OCI-LY3 (cell line): ENCODE data around the gene ZNF599.
A peak's percentile ranks its signal among the peaks of the same experiment; 100 is the strongest.

Experiments used
- H2AFZ ChIP-seq: fragments of 200-600, 300-600 bp; shearing (Covaris generic); 2 replicates; pipeline ENCODE4 v1.6.0; 2014; ENCODE audit warnings: antibody characterized with exemption, low read depth, low read length
- H3K27ac ChIP-seq: fragments of 200-600, 300-600 bp; sonication (generic); 2 replicates; pipeline ENCODE4 v1.5.1; 2014; ENCODE audit warnings: mild to moderate bottlenecking, low read length, moderate library complexity, mixed read lengths
- H3K27me3 ChIP-seq: fragments of 200-600, 300-600 bp; sonication (generic); 2 replicates; pipeline ENCODE4 v1.6.1; 2014; ENCODE audit warnings: low read depth, low read length, mixed read lengths
- H3K36me3 ChIP-seq: fragments of 200-600, 300-600 bp; sonication (generic); replicated peaks from 2 replicates; pipeline ENCODE3; 2014; ENCODE audit warnings: low read depth, low read length, mixed read lengths
- H3K4me1 ChIP-seq: fragments of 300-600, 200-600 bp; sonication (generic); 2 replicates; pipeline ENCODE4 v1.6.1; 2014; ENCODE audit warnings: low read length, mixed read lengths
- H3K4me2 ChIP-seq: fragments of 200-600, 300-600 bp; sonication (generic); 2 replicates; pipeline ENCODE4 v1.6.1; 2014; ENCODE audit warnings: low read length, mixed read lengths
- H3K4me3 ChIP-seq: fragments of 300-600, 200-600 bp; sonication (generic); 2 replicates; pipeline ENCODE4 v1.5.1; 2014; ENCODE audit warnings: antibody characterized with exemption, mild to moderate bottlenecking, low read length, moderate library complexity
- H3K79me2 ChIP-seq: fragments of 300-600, 200-600 bp; shearing (Covaris generic); 2 replicates; pipeline ENCODE4 v1.6.1; 2014; ENCODE audit warnings: mild to moderate bottlenecking, low read length, mixed read lengths
- H3K9ac ChIP-seq: fragments of 300-600, 200-600 bp; shearing (Covaris generic); 2 replicates; pipeline ENCODE4 v1.6.0; 2014; ENCODE audit warnings: mild to moderate bottlenecking, low read length, moderate library complexity
- H3K9me3 ChIP-seq: fragments of 200-600, 300-600 bp; shearing (Covaris generic); 2 replicates; pipeline ENCODE4 v1.6.1; 2014; ENCODE audit warnings: low read length, mixed read lengths; ENCODE audit not compliant: insufficient read depth
- H4K20me1 ChIP-seq: fragments of 200-600, 300-600 bp; sonication (generic); 2 replicates; pipeline ENCODE4 v1.6.1; 2016; ENCODE audit warnings: low read length, mixed read lengths; ENCODE audit not compliant: insufficient read depth
- EZH2phosphoT487 ChIP-seq: fragments of 200-600 bp; shearing (Covaris generic); IDR thresholded peaks from 2 replicates; pipeline ENCODE4 v1.6.1; 2018; ENCODE audit warnings: antibody characterized with exemption, mixed run types, low read depth
- TF ChIP-seq, protein P1 (sequence below): fragments of 200-600, 300-600 bp; sonication (generic); IDR thresholded peaks from 2 replicates; pipeline ENCODE4 v1.5.1; 2014; ENCODE audit warnings: antibody characterized with exemption, low read length, low read depth

Gene ZNF599

DNA sequence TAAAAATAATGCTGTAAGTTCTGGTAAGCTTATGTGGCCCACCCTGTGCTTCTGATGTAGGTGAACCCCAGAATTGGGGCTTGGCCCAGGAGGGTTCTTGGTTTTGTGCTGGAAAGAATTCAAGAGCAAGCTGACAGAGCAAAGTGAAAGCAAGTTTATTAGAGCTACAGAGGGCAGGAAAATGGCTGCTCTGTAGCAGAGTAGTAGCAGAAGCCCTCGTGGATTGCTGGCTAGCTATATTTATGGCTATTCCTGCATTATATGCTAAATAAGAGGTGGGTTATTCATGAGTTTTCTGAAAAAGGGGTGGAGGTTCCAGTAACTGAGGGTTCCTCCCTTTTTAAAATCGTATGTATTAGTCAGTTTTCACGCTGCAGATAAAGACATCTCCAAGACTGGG is 20.6 kb upstream of the ZNF599 start:
- no peaks in the 10 kb centered on the region for H3K4me1 ChIP-seq
- 0 out of 2 replicates have a peak overlapping the region, but pooled peaks have one; percentile 39 for H2AFZ ChIP-seq
- H3K27ac ChIP-seq, result no peak overlapping the region
- H3K27me3 ChIP-seq, result no peaks in the 10 kb centered on the region
- H3K4me3 ChIP-seq, result no peak overlapping the region
- no peaks in the 10 kb centered on the region for H3K79me2 ChIP-seq
- no peaks in the 10 kb centered on the region for H3K36me3 ChIP-seq
- no peaks in the 10 kb centered on the region for H3K9me3 ChIP-seq
- H4K20me1 ChIP-seq, result no peaks in the 10 kb centered on the region
- H3K9ac ChIP-seq, result no peak overlapping the region
- TF ChIP-seq, protein P1, sequence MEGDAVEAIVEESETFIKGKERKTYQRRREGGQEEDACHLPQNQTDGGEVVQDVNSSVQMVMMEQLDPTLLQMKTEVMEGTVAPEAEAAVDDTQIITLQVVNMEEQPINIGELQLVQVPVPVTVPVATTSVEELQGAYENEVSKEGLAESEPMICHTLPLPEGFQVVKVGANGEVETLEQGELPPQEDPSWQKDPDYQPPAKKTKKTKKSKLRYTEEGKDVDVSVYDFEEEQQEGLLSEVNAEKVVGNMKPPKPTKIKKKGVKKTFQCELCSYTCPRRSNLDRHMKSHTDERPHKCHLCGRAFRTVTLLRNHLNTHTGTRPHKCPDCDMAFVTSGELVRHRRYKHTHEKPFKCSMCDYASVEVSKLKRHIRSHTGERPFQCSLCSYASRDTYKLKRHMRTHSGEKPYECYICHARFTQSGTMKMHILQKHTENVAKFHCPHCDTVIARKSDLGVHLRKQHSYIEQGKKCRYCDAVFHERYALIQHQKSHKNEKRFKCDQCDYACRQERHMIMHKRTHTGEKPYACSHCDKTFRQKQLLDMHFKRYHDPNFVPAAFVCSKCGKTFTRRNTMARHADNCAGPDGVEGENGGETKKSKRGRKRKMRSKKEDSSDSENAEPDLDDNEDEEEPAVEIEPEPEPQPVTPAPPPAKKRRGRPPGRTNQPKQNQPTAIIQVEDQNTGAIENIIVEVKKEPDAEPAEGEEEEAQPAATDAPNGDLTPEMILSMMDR, result no peak
- no peak for TF ChIP-seq EZH2phosphoT487
- H3K4me2 ChIP-seq, result no peak overlapping the region

DNA sequence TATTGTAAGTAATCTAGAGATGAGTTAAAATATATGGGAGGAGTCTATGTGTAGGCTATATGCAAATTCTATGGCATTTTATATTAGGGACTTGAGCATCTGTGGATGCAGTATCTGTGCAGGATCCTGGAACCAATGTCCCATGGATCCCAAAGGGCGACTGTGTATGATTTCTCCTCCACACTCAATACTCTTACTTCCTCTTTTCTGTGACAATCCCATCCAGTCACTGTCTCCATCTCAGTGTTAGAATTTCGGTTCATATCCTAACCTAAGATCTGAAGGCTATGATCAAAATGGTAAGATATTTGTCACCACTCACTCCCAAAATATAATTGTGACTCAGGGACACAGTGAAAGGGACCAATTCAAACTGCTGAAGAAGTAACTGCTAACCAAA is 15.1 kb upstream of the ZNF599 start:
- Histone ChIP-seq H3K27ac (no peak overlapping the region), H3K36me3 (no peaks in the 10 kb centered on the region), H3K27me3 (no peaks in the 10 kb centered on the region), H3K4me2 (no peak overlapping the region), H3K4me1 (no peaks in the 10 kb centered on the region), H4K20me1 (no peaks in the 10 kb centered on the region), H3K79me2 (no peaks in the 10 kb centered on the region), H3K9ac (no peak overlapping the region), H3K9me3 (no peaks in the 10 kb centered on the region), H3K4me3 (no peak overlapping the region), H2AFZ (no peak overlapping the region)
- TF ChIP-seq, protein P1, result no peak

DNA sequence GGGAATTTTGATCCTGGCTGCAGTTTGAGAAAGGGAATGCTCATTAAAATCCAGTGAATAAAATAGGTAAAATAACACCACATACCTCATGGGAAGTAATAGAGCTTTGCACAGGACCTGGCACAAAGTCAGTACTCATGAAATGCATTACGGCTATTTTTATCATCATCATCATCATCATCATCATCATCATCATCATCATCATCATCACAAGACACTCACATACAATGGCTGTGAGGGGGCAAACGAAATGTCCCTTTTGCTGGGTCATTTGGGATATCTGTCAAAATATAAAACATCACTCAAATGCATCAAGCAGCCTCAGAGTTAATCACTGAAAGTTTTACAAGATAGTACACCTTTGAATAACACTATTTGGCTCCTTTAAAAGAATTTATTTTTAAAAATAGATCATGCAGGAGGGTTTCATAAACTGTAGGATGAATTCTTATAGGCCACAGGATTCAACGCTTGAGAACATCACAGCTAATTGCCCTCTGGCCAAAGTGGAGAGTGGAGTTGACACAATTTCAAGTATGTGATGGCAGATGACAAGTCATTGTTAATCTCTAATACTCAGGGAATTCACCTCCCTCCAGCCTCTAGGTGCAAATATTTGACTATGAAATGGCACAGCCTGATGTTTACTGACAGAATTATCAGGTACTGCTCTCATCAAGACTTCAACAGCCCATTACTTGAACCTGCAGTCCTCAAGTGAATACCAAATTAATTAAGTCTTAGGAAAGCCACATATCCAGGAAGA is 14.2 kb upstream of the ZNF599 start:
- Histone ChIP-seq H3K27me3 (no peaks in the 10 kb centered on the region), H3K27ac (no peak overlapping the region), H3K4me1 (no peaks in the 10 kb centered on the region), H2AFZ (no peak overlapping the region), H3K79me2 (no peaks in the 10 kb centered on the region), H3K4me3 (no peak overlapping the region), H3K36me3 (no peaks in the 10 kb centered on the region), H3K4me2 (no peak overlapping the region), H3K9ac (no peak overlapping the region), H3K9me3 (no peaks in the 10 kb centered on the region), H4K20me1 (no peaks in the 10 kb centered on the region)
- TF ChIP-seq EZH2phosphoT487, result no peak
- TF ChIP-seq, protein P1, result no peak

DNA sequence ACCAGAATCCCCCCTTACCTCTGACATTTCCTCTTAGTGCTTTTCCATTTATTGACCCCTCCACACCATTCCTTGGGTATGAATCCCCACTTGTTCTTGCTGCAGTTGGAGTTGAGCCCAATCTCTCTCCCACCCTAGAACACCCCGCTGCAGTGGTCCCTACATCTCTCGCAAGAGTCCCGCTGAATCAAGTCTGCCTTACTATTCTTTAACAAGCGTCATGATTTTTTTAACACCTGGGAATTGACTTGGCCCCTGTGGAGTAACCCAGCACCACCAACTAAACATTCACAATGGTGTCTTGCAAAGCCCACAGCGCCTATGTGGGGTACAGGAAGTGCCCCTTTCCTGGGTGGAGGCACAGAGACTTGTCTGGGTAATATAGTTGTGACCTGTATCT is 13.2 kb upstream of the ZNF599 start:
- H3K27ac ChIP-seq, result no peak overlapping the region
- TF ChIP-seq, protein P1, result no peak
- no peak for TF ChIP-seq EZH2phosphoT487
- H3K9ac ChIP-seq, result no peak overlapping the region
- no peak overlapping the region for H3K4me3 ChIP-seq
- no peak overlapping the region for H2AFZ ChIP-seq
- no peaks in the 10 kb centered on the region for H3K4me1 ChIP-seq
- no peaks in the 10 kb centered on the region for H3K36me3 ChIP-seq
- H3K9me3 ChIP-seq, result no peaks in the 10 kb centered on the region
- H4K20me1 ChIP-seq, result no peaks in the 10 kb centered on the region
- H3K79me2 ChIP-seq, result no peaks in the 10 kb centered on the region
- no peaks in the 10 kb centered on the region for H3K27me3 ChIP-seq
- no peak overlapping the region for H3K4me2 ChIP-seq
